H9 (cell line): ENCODE results near the gene TUT7. TPM values are rescaled to one million over a fixed set of nuclear protein-coding genes. Genes with fewer than 3 reads are reported as not detected.
"Not testable (repeated sequence)": the region's sequence is repeated elsewhere in the genome, so short reads cannot be mapped to it uniquely, and the experiment has no call there.

Experiments
- DNase-seq: peaks from one replicate; pipeline ENCODE4 v3.0.0-alpha.2; 2017
- H2AFZ ChIP-seq: one replicate; pipeline ENCODE4 v1.6.1; 2013; ENCODE audit warnings: mild to moderate bottlenecking, low read length, control low read depth, moderate library complexity
- H2AK5ac ChIP-seq: 2 replicates; pipeline ENCODE4 v1.6.1; 2013; ENCODE audit warnings: low read length, control low read depth, mixed read lengths; ENCODE audit not compliant: insufficient read length
- H2BK120ac ChIP-seq: one replicate; pipeline ENCODE4 v1.6.1; 2013; ENCODE audit warnings: low read depth, mild to moderate bottlenecking, low read length, control low read depth, inconsistent platforms; ENCODE audit not compliant: poor library complexity, severe bottlenecking
- H2BK12ac ChIP-seq: 2 replicates; pipeline ENCODE4 v1.6.1; 2013; ENCODE audit warnings: low read length, control low read depth, mixed read lengths, low read depth; ENCODE audit not compliant: insufficient read length
- H2BK15ac ChIP-seq: 2 replicates; pipeline ENCODE4 v1.6.1; 2013; ENCODE audit warnings: low read depth, low read length, control low read depth
- H2BK20ac ChIP-seq: one replicate; pipeline ENCODE4 v1.6.1; 2013; ENCODE audit warnings: low read depth, mild to moderate bottlenecking, low read length, control low read depth, inconsistent platforms; ENCODE audit not compliant: poor library complexity, severe bottlenecking
- H2BK5ac ChIP-seq: 2 replicates; pipeline ENCODE4 v1.6.1; 2013; ENCODE audit warnings: low read length, control low read depth, mixed read lengths; ENCODE audit not compliant: insufficient read length
- H3K14ac ChIP-seq: 2 replicates; pipeline ENCODE4 v1.6.1; 2013; ENCODE audit warnings: low read length, control low read depth; ENCODE audit not compliant: insufficient read depth
- H3K18ac ChIP-seq: 2 replicates; pipeline ENCODE4 v1.6.1; 2013; ENCODE audit warnings: low read depth, mild to moderate bottlenecking, mixed read lengths, low read length, control low read depth; ENCODE audit not compliant: insufficient read length
- H3K23ac ChIP-seq: 2 replicates; pipeline ENCODE4 v1.6.1; 2013; ENCODE audit warnings: low read length, control low read depth, mixed read lengths, low read depth; ENCODE audit not compliant: insufficient read length
- H3K23me2 ChIP-seq: 2 replicates; pipeline ENCODE4 v1.6.1; 2013; ENCODE audit warnings: low read depth, mild to moderate bottlenecking, mixed read lengths, low read length, control low read depth; ENCODE audit not compliant: insufficient read length, poor library complexity, severe bottlenecking
- H3K27ac ChIP-seq: 2 replicates; pipeline ENCODE4 v1.5.1; 2013; ENCODE audit warnings: low read length, control low read depth, mixed read lengths, low read depth; ENCODE audit not compliant: insufficient read length
- H3K27me3 ChIP-seq: 2 replicates; pipeline ENCODE4 v1.6.1; 2013; ENCODE audit warnings: low read length, control low read depth, inconsistent platforms; ENCODE audit not compliant: insufficient read depth
- H3K4ac ChIP-seq: 2 replicates; pipeline ENCODE4 v1.6.1; 2013; ENCODE audit warnings: low read depth, mild to moderate bottlenecking, control low read depth, inconsistent platforms, low read length, moderate library complexity
- H3K4me1 ChIP-seq: 2 replicates; pipeline ENCODE4 v1.6.1; 2013; ENCODE audit warnings: low read length, control low read depth, inconsistent platforms; ENCODE audit not compliant: insufficient read depth
- H3K4me2 ChIP-seq: 2 replicates; pipeline ENCODE4 v1.6.1; 2013; ENCODE audit warnings: low read length, control low read depth, mixed read lengths; ENCODE audit not compliant: insufficient read length, insufficient read depth
- H3K56ac ChIP-seq: 2 replicates; pipeline ENCODE4 v1.6.1; 2013; ENCODE audit warnings: low read depth, mild to moderate bottlenecking, mixed read lengths, low read length, control low read depth; ENCODE audit not compliant: insufficient read length
- H3K79me1 ChIP-seq: 2 replicates; pipeline ENCODE4 v1.6.1; 2013; ENCODE audit warnings: low read depth, mild to moderate bottlenecking, moderate library complexity, low read length, control low read depth, inconsistent platforms; ENCODE audit not compliant: insufficient read depth, poor library complexity, severe bottlenecking
- H3K79me2 ChIP-seq: 2 replicates; pipeline ENCODE4 v1.6.1; 2013; ENCODE audit warnings: low read length, control low read depth, inconsistent platforms; ENCODE audit not compliant: insufficient read depth
- H3K9ac ChIP-seq: 2 replicates; pipeline ENCODE4 v1.6.1; 2013; ENCODE audit warnings: low read length, control low read depth, mixed read lengths; ENCODE audit not compliant: insufficient read length; ENCODE audit errors: extremely low read depth
- H3K9me3 ChIP-seq: one replicate; pipeline ENCODE4 v1.6.1; 2013; ENCODE audit warnings: low read depth, low read length, inconsistent platforms; ENCODE audit not compliant: control insufficient read depth
- H3T11ph ChIP-seq: one replicate; pipeline ENCODE4 v1.6.1; 2013; ENCODE audit warnings: mild to moderate bottlenecking, low read length, control low read depth, inconsistent platforms
- H4K20me1 ChIP-seq: one replicate; pipeline ENCODE4 v1.6.1; 2013; ENCODE audit not compliant: control insufficient read depth, insufficient read length, insufficient read depth
- H4K5ac ChIP-seq: 2 replicates; pipeline ENCODE4 v1.6.1; 2013; ENCODE audit warnings: low read depth, mild to moderate bottlenecking, mixed read lengths, low read length, control low read depth; ENCODE audit not compliant: insufficient read length
- H4K8ac ChIP-seq: replicated peaks from 2 replicates; pipeline ENCODE4 v1.6.1; 2013; ENCODE audit warnings: low read length, control low read depth, mixed read lengths, low read depth; ENCODE audit not compliant: insufficient read length
- H4K91ac ChIP-seq: 2 replicates; pipeline ENCODE4 v1.6.1; 2013; ENCODE audit warnings: low read depth, mild to moderate bottlenecking, moderate library complexity, mixed read lengths, low read length, control low read depth; ENCODE audit not compliant: insufficient read length
- H3K27ac Mint-ChIP-seq, 3 experiments: 2 replicates in 2 of 3; 3 replicates in 1 of 3; pipeline ENCODE4 v1.8.0; 2020 to 2021; ENCODE audit warnings: mixed read lengths in 3 of 3, mild to moderate bottlenecking in 1 of 3, moderate library complexity in 1 of 3
- H3K27me3 Mint-ChIP-seq: 2 replicates; pipeline ENCODE4 v1.8.0; 2021; ENCODE audit warnings: low read depth, mild to moderate bottlenecking, moderate library complexity, mixed read lengths
- H3K36me3 Mint-ChIP-seq, 3 experiments: 2 replicates in 2 of 3; 3 replicates in 1 of 3; pipeline ENCODE4 v1.8.0; 2020 to 2021; ENCODE audit warnings: low read depth in 3 of 3, mixed read lengths in 3 of 3; ENCODE audit not compliant: insufficient read depth in 1 of 3
- H3K4me1 Mint-ChIP-seq, 2 experiments: 2 replicates each; pipeline ENCODE4 v1.8.0; 2020; ENCODE audit warnings: mixed read lengths in 2 of 2
- H3K4me3 Mint-ChIP-seq, 2 experiments: 2 replicates in 1 of 2; 3 replicates in 1 of 2; pipeline ENCODE4 v1.8.0; 2020 to 2021; ENCODE audit warnings: mild to moderate bottlenecking in 2 of 2, mixed read lengths in 2 of 2, moderate library complexity in 1 of 2
- H3K9me3 Mint-ChIP-seq, 2 experiments: 2 replicates in 1 of 2; 3 replicates in 1 of 2; pipeline ENCODE4 v1.8.0; 2020; ENCODE audit warnings: mild to moderate bottlenecking in 2 of 2, mixed read lengths in 2 of 2, moderate library complexity in 1 of 2
- WGBS: extraction: QIAGEN DNeasy Blood & Tissue Kit; methylation state at CpG from one replicate; pipeline ENCODE4 v1.1.7; 2013; ENCODE audit warnings: missing lambda C conversion rate, low lambda C conversion rate, mixed read lengths; ENCODE audit not compliant: insufficient read length; ENCODE audit errors: extremely low coverage; 5-methylcytosine and 5-hydroxymethylcytosine counted together
- total RNA-seq: library from RNA; stranded (reverse); gene quantifications from 2 replicates; pipeline ENCODE4 v1.2.1, GENCODE V29; 2021
- TF ChIP-seq, protein P1 (sequence below): fragments of 200-600 bp; sonication (generic); conservative IDR thresholded peaks from 3 replicates; pipeline ENCODE4 v1.8.0; 2021; ENCODE audit warnings: antibody characterized with exemption, mild to moderate bottlenecking

TUT7 gene
- total RNA-seq, 1 experiment from 2014 or later, result 23.1 TPM

DNA sequence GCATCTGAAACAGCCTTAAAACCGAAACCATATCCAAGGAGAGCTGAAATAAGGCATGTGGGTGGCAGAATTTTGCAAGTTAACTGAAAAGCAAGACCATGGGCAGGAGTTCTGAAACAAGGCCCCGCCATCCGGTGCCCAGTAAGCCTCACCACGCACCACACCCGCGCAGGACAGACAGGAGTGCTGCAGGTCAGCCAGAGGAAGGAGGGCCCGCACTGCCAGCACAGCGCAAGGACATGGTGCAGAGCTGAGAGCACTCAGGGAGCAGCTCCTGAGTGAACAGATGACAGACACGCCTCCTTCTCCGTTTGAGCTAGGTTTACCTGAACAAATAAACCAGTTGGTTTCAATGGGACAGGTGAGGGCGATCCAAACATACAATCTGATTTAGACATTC is 55.3 kb downstream of the TUT7 start:
- DNase-seq, result no peak
- H3K9ac ChIP-seq, result no peak overlapping the region
- no peak overlapping the region for H3K27ac ChIP-seq
- H3K4me2 ChIP-seq, result no peak overlapping the region
- H2BK12ac ChIP-seq, result no peak overlapping the region
- H4K20me1 ChIP-seq, result no peaks in the 10 kb centered on the region
- H3K4me1 ChIP-seq, result no peaks in the 10 kb centered on the region; the same call in 1 of the 2 replicates
- H3T11ph ChIP-seq, result no peak overlapping the region
- no peaks in the 10 kb centered on the region for H3K27me3 ChIP-seq
- H3K23ac ChIP-seq, result no peak overlapping the region
- no peaks in the 10 kb centered on the region for H3K79me2 ChIP-seq
- no CpG with 5 or more reads among the region's 11 CpGs for WGBS
- H4K91ac ChIP-seq, result no peak overlapping the region
- H3K9me3 ChIP-seq, result no peaks in the 10 kb centered on the region
- no peaks in the 10 kb centered on the region for H3K27me3 Mint-ChIP-seq
- no peak overlapping the region for H3K4me3 Mint-ChIP-seq
- H4K8ac ChIP-seq, result no peak overlapping the region
- H3K36me3 Mint-ChIP-seq, result peaks cover 11 to 46% (median 39%) of the 10 kb centered on the region in 3 experiments; a peak in 6 of 7 replicates
- H2BK120ac ChIP-seq, result no peak overlapping the region
- H3K23me2 ChIP-seq, result no peaks in the 10 kb centered on the region
- H3K18ac ChIP-seq, result no peak overlapping the region
- H4K5ac ChIP-seq, result no peak overlapping the region
- no peak overlapping the region for H2AFZ ChIP-seq
- H3K9me3 Mint-ChIP-seq, result no peaks in the 10 kb centered on the region
- H3K4me1 Mint-ChIP-seq, result peaks cover 9 to 14% of the 10 kb centered on the region in 2 experiments
- TF ChIP-seq, protein P1, sequence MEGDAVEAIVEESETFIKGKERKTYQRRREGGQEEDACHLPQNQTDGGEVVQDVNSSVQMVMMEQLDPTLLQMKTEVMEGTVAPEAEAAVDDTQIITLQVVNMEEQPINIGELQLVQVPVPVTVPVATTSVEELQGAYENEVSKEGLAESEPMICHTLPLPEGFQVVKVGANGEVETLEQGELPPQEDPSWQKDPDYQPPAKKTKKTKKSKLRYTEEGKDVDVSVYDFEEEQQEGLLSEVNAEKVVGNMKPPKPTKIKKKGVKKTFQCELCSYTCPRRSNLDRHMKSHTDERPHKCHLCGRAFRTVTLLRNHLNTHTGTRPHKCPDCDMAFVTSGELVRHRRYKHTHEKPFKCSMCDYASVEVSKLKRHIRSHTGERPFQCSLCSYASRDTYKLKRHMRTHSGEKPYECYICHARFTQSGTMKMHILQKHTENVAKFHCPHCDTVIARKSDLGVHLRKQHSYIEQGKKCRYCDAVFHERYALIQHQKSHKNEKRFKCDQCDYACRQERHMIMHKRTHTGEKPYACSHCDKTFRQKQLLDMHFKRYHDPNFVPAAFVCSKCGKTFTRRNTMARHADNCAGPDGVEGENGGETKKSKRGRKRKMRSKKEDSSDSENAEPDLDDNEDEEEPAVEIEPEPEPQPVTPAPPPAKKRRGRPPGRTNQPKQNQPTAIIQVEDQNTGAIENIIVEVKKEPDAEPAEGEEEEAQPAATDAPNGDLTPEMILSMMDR, result no peak
- no peak overlapping the region for H2BK20ac ChIP-seq
- H3K79me1 ChIP-seq, result no peaks in the 10 kb centered on the region
- no peak overlapping the region for H2BK5ac ChIP-seq
- H3K56ac ChIP-seq, result no peak overlapping the region
- H2AK5ac ChIP-seq, result no peak overlapping the region
- H2BK15ac ChIP-seq, result no peak overlapping the region
- H3K14ac ChIP-seq, result no peak overlapping the region
- no peak overlapping the region for H3K4ac ChIP-seq
- H3K27ac Mint-ChIP-seq, result 0 out of 7 replicates have a peak overlapping the region, but pooled peaks of 1 of the 3 experiments have one; percentile 28

GRCh38 chr9:86290341-86290740 is 63.9 kb downstream of the TUT7 start:
- not testable (repeated sequence) for H2BK120ac ChIP-seq, H3K4me3 Mint-ChIP-seq, H2BK12ac ChIP-seq, H3K23me2 ChIP-seq, H3K56ac ChIP-seq, H4K8ac ChIP-seq, H3K14ac ChIP-seq, H3K27me3 Mint-ChIP-seq, H2AK5ac ChIP-seq, DNase-seq, H3K79me1 ChIP-seq, H3K36me3 Mint-ChIP-seq, H2AFZ ChIP-seq, H2BK5ac ChIP-seq, H3K4ac ChIP-seq, H2BK20ac ChIP-seq, H2BK15ac ChIP-seq, H3K79me2 ChIP-seq, H3K27ac Mint-ChIP-seq, H3K9ac ChIP-seq, H3K4me2 ChIP-seq, H3K27me3 ChIP-seq, H3K23ac ChIP-seq, H3K9me3 Mint-ChIP-seq, H3K18ac ChIP-seq, H3K27ac ChIP-seq, H4K5ac ChIP-seq, H3T11ph ChIP-seq, H3K9me3 ChIP-seq, H4K20me1 ChIP-seq, H3K4me1 ChIP-seq, H4K91ac ChIP-seq
- WGBS, result no CpG with 5 or more reads among the region's 6 CpGs
- H3K4me1 Mint-ChIP-seq, result peaks cover 30 to 36% of the 10 kb centered on the region in 2 experiments
